ENCODE results near the gene SEMA5A. TPM values are rescaled to one million over a fixed set of nuclear protein-coding genes. Genes with fewer than 3 reads are reported as not detected.

Gene SEMA5A
- polyA plus RNA-seq, 1 donor from 2014 or later, result 3.2 TPM

- Histone ChIP-seq H3K36me3 (ENCODE audit: insufficient read depth, low read length) (no peaks in the 10 kb centered on the region), H3K9me2 (ENCODE audit: insufficient read depth, low read length) (no peaks in the 10 kb centered on the region), H2AFZ (ENCODE audit: low read depth, low read length) (no peak overlapping the region), H3K9ac (ENCODE audit: low read length) (no peak overlapping the region), H3K27ac (ENCODE audit: low read length) (no peak overlapping the region), H4K20me1 (ENCODE audit: insufficient read depth) (no peaks in the 10 kb centered on the region), H3K4me2 (ENCODE audit: low read length) (no peak overlapping the region), H3K79me2 (replicated peaks; ENCODE audit: insufficient read depth, low read length) (no peaks in the 10 kb centered on the region), H3F3A (ENCODE audit: insufficient read depth, low read length, poor library complexity, severe bottlenecking) (no peaks in the 10 kb centered on the region), H3K4me3 (ENCODE audit: low read length) (no peak overlapping the region), H3K27me3 (ENCODE audit: insufficient read depth, low read depth, low read length) (no peaks in the 10 kb centered on the region), H3K9me3 (ENCODE audit: low read length) (no peaks in the 10 kb centered on the region)
- no peak for TF ChIP-seq POLR2AphosphoS5 (IDR thresholded peaks at IDR 0.05)
- TF ChIP-seq REST (IDR thresholded peaks at IDR 0.05; ENCODE audit: borderline replicate concordance), result no peak
- TF ChIP-seq SMC3 (conservative IDR thresholded peaks at IDR 0.05; ENCODE audit: poor library complexity), result no peak
- TF ChIP-seq CTCF (IDR thresholded peaks at IDR 0.05; ENCODE audit: poor library complexity, severe bottlenecking), result no peak
- TF ChIP-seq RAD21 (conservative IDR thresholded peaks at IDR 0.05), result no peak
- TF ChIP-seq TAF1 (IDR thresholded peaks at IDR 0.05; ENCODE audit: low read depth), result no peak
- no peak for TF ChIP-seq MXI1 (conservative IDR thresholded peaks at IDR 0.05; ENCODE audit: poor library complexity, severe bottlenecking)
- TF ChIP-seq EP300 (conservative IDR thresholded peaks at IDR 0.05; ENCODE audit: poor library complexity, severe bottlenecking), result no peak
Measured at GRCh38 chr5:9386945-9387344, 158.9 kb downstream of the SEMA5A start.

- H4K20me1 ChIP-seq (ENCODE audit: insufficient read depth), result no peaks in the 10 kb centered on the region
- no peaks in the 10 kb centered on the region for H3K79me2 ChIP-seq (replicated peaks; ENCODE audit: insufficient read depth, low read length)
- H3K4me3 ChIP-seq (ENCODE audit: low read length), result no peak overlapping the region
- H3F3A ChIP-seq (ENCODE audit: insufficient read depth, low read length, poor library complexity, severe bottlenecking), result no peaks in the 10 kb centered on the region
- no peak overlapping the region for H3K9ac ChIP-seq (ENCODE audit: low read length)
- no peaks in the 10 kb centered on the region for H3K9me3 ChIP-seq (ENCODE audit: low read length)
- H2AFZ ChIP-seq (ENCODE audit: low read depth, low read length), result no peak overlapping the region
- no peaks in the 10 kb centered on the region for H3K36me3 ChIP-seq (ENCODE audit: insufficient read depth, low read length)
- H3K9me2 ChIP-seq (ENCODE audit: insufficient read depth, low read length), result no peaks in the 10 kb centered on the region
- no peaks in the 10 kb centered on the region for H3K27me3 ChIP-seq (ENCODE audit: insufficient read depth, low read depth, low read length)
- no peak overlapping the region for H3K27ac ChIP-seq (ENCODE audit: low read length)
- TF ChIP-seq MXI1 (conservative IDR thresholded peaks at IDR 0.05; ENCODE audit: poor library complexity, severe bottlenecking) (no peak), POLR2AphosphoS5 (IDR thresholded peaks at IDR 0.05) (no peak), SMC3 (conservative IDR thresholded peaks at IDR 0.05; ENCODE audit: poor library complexity) (no peak), CTCF (IDR thresholded peaks at IDR 0.05; ENCODE audit: poor library complexity, severe bottlenecking) (no peak), REST (IDR thresholded peaks at IDR 0.05; ENCODE audit: borderline replicate concordance) (no peak), EZH2 (IDR thresholded peaks at IDR 0.05; ENCODE audit: borderline replicate concordance, insufficient read depth, low read length, poor library complexity, severe bottlenecking) (no peak), RAD21 (conservative IDR thresholded peaks at IDR 0.05) (no peak), EP300 (conservative IDR thresholded peaks at IDR 0.05; ENCODE audit: poor library complexity, severe bottlenecking) (no peak), TAF1 (IDR thresholded peaks at IDR 0.05; ENCODE audit: low read depth) (no peak)
- H3K4me2 ChIP-seq (ENCODE audit: low read length), result no peak overlapping the region
Measured at GRCh38 chr5:9382522-9382921, 163.4 kb downstream of the SEMA5A start.
